B cell (primary cell): ENCODE measurements around the gene IL17RE.

Experiments
- EZH2 ChIP-seq: IDR thresholded peaks from 2 replicates; pipeline ENCODE4 v1.6.1; 2012; ENCODE audit warnings: borderline replicate concordance, low read depth, mild to moderate bottlenecking, moderate library complexity, low read length; ENCODE audit not compliant: insufficient read depth, poor library complexity, severe bottlenecking
- TF ChIP-seq, protein P1 (sequence below): fragments of 200-600 bp; IDR thresholded peaks from one replicate; pipeline ENCODE4 v1.8.0; 2022; ENCODE audit warnings: antibody characterized with exemption, mild to moderate bottlenecking

DNA sequence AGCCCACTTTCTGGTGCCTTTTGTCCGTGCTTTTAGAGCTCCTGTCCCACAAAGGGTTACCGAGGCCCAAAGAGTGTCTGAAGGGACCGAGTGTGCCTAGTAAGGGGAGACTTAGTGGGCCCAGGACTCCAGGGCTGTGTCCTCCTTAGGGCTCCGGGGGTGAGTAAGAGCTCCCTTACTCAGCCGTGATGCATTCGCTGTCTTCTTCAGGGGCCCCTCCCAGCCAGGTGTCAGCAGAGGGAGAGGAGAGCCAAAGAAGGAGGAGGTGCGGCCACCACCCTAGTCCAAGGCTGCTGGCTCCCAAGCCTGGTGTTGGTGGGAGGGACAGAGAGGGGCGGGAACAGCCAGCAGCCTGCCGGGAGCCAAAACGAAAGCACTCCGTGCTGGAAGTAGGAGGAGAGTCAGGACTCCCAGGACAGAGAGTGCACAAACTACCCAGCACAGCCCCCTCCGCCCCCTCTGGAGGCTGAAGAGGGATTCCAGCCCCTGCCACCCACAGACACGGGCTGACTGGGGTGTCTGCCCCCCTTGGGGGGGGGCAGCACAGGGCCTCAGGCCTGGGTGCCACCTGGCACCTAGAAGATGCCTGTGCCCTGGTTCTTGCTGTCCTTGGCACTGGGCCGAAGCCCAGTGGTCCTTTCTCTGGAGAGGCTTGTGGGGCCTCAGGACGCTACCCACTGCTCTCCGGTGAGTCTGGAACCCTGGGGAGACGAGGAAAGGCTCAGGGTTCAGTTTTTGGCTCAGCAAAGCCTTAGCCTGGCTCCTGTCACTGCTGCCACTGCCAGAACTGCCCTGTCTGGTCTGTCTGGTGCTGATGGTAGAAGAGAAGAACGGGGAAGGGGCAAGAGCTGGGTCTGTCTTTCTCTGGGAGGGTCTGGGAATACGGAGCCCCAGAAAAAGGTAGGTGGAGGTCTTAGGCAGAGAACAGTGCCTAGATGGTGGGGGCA is 14.4 kb downstream of the IL17RE start, which contains the start of gene IL17RC:
- TF ChIP-seq, protein P1, sequence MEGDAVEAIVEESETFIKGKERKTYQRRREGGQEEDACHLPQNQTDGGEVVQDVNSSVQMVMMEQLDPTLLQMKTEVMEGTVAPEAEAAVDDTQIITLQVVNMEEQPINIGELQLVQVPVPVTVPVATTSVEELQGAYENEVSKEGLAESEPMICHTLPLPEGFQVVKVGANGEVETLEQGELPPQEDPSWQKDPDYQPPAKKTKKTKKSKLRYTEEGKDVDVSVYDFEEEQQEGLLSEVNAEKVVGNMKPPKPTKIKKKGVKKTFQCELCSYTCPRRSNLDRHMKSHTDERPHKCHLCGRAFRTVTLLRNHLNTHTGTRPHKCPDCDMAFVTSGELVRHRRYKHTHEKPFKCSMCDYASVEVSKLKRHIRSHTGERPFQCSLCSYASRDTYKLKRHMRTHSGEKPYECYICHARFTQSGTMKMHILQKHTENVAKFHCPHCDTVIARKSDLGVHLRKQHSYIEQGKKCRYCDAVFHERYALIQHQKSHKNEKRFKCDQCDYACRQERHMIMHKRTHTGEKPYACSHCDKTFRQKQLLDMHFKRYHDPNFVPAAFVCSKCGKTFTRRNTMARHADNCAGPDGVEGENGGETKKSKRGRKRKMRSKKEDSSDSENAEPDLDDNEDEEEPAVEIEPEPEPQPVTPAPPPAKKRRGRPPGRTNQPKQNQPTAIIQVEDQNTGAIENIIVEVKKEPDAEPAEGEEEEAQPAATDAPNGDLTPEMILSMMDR = no peak
- TF ChIP-seq EZH2 = no peak
